Prostate gland (tissue), 2 donors: ENCODE data around the gene LRRC8A.

ENCODE experiments used
- POLR2AphosphoS5 ChIP-seq: sonication (generic); formaldehyde crosslinking; IDR thresholded peaks from one replicate; pipeline ENCODE4 v1.6.1; 2017; ENCODE audit warnings: antibody characterized with exemption
- TF ChIP-seq, protein P1 (sequence below), 4 experiments: fragments of 200-600 bp in 2 of 4; fragments of 450-650 bp in 2 of 4; sonication (generic) in 2 of 4; IDR thresholded peaks; 1 replicate in 3 of 4; 2 replicates in 1 of 4; pipeline ENCODE4 v1.5.1; 2016 to 2019; ENCODE audit warnings: antibody characterized with exemption in 4 of 4, mild to moderate bottlenecking in 2 of 4, moderate library complexity in 2 of 4

DNA sequence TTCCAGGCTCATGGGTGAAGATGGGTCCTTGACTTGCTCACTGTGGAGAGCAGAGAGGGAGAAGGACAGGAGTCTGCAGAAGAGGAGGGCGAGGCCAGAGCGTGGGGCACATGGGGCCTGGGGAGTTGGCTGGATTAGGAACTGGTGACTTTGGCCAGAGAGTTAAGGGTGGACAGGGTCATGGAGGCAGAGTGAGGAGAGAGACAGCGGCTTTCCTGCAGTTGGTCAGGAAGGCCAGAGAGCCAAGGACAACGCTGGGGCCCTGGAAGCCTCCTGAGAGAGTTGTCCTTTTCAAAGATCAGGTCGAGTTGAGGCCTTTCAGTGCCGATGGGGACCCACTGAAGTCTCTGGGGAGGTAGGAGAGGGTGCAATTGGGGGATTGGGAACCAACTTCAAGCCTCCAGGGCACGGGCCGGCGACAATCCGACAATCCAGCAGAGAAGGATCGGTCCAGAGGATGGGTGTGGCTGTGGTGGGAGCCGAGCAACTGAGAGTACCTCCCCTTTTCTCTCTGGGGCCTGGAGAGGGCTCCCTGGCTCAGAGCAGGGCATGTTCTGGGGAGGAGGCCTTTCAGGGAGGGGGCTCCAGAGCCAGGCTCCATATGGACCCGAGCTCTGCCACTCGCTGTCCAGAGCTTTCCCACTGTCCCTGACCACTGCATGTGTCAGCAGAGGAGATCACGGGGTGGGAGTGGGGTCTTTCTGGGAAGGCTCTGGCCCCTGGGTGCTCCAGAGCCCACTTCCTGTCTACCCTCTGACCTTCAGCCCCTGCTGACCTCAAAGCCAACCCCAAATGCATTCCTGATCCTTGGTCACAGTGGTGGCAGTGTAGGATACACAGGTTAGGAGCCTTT is 31.3 kb downstream of the LRRC8A start:
- TF ChIP-seq, protein P1, sequence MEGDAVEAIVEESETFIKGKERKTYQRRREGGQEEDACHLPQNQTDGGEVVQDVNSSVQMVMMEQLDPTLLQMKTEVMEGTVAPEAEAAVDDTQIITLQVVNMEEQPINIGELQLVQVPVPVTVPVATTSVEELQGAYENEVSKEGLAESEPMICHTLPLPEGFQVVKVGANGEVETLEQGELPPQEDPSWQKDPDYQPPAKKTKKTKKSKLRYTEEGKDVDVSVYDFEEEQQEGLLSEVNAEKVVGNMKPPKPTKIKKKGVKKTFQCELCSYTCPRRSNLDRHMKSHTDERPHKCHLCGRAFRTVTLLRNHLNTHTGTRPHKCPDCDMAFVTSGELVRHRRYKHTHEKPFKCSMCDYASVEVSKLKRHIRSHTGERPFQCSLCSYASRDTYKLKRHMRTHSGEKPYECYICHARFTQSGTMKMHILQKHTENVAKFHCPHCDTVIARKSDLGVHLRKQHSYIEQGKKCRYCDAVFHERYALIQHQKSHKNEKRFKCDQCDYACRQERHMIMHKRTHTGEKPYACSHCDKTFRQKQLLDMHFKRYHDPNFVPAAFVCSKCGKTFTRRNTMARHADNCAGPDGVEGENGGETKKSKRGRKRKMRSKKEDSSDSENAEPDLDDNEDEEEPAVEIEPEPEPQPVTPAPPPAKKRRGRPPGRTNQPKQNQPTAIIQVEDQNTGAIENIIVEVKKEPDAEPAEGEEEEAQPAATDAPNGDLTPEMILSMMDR (IDR thresholded peaks at IDR 0.05): no peak
- no peak for TF ChIP-seq POLR2AphosphoS5
